GM13976 (cell line): ENCODE results near the gene CES2.

Experiments used
- DNase-seq: peaks from one replicate; pipeline ENCODE4 v3.0.0; 2012; ENCODE audit warnings: low spot score
- in situ Hi-C: fragments of 300-500 bp; cut with MboI; formaldehyde crosslinking; loops from one replicate; pipeline ENCODE4 v1.12.0; 2022; ENCODE audit warnings: low sequenced_read_pairs, mixed read lengths, inconsistent platforms; ENCODE audit not compliant: unreplicated experiment
- TF ChIP-seq, protein P1 (sequence below): IDR thresholded peaks from 2 replicates; pipeline ENCODE4 v1.5.1; 2012; ENCODE audit warnings: borderline replicate concordance, mild to moderate bottlenecking; ENCODE audit not compliant: insufficient read depth; ENCODE audit errors: extremely low read depth, missing control alignments, control extremely low read depth

The CES2 gene

GRCh38 chr16:66959704-66960161 is 24.4 kb downstream of the CES2 start:
- in situ Hi-C loops: loop anchor here (25.0 kb wide), 2 partner anchors 203 to 453 kb away; partner anchors contain the start of genes B3GNT9, FBXL8, HSF4 and NOL3
- TF ChIP-seq, protein P1, sequence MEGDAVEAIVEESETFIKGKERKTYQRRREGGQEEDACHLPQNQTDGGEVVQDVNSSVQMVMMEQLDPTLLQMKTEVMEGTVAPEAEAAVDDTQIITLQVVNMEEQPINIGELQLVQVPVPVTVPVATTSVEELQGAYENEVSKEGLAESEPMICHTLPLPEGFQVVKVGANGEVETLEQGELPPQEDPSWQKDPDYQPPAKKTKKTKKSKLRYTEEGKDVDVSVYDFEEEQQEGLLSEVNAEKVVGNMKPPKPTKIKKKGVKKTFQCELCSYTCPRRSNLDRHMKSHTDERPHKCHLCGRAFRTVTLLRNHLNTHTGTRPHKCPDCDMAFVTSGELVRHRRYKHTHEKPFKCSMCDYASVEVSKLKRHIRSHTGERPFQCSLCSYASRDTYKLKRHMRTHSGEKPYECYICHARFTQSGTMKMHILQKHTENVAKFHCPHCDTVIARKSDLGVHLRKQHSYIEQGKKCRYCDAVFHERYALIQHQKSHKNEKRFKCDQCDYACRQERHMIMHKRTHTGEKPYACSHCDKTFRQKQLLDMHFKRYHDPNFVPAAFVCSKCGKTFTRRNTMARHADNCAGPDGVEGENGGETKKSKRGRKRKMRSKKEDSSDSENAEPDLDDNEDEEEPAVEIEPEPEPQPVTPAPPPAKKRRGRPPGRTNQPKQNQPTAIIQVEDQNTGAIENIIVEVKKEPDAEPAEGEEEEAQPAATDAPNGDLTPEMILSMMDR: no peak
- DNase-seq: no peak

GRCh38 chr16:66960270-66960669 is 25.0 kb downstream of the CES2 start:
- DNase-seq: no peak
- TF ChIP-seq, protein P1: no peak
- in situ Hi-C loops: loop anchor here (25.0 kb wide), 2 partner anchors 202 to 452 kb away; partner anchors contain the start of genes B3GNT9, FBXL8, HSF4 and NOL3

DNA sequence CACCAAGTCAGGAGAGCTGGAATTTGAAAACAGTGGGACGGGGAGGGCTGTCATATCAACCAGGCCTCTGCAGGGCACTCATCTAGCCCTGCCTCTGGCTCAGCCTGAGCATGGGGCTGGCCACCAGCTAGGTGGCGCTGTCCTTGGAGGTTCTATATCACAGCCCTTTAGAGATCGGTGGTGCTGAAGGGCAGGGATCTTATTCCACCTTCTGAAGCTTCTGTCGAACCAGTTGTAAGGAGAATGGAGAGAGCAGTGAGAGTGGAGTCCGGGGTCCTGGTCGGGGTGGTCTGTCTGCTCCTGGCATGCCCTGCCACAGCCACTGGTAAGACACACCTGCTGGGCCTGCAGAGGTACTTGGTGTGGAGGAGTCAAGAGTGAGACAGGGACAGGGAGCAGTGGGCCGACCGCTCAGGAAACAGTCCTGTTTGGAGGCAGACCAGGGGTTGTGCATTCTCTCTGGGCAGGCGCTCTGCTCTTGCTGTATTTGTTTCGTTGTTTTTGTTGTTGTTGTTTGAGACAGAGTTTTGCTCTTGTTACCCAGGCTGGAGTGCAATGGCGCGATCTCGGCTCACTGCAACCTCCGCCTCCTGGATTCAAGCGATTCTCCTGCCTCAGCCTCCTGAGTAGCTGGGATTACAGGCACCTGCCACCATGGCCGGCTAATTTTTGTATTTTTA is 25.9 kb downstream of the CES2 start, which contains the start of gene CES3:
CES3 (plus strand) TSS at position 202 of the 680 bp plus-strand sequence; CDS start at position 244, 42 bp downstream.
- TF ChIP-seq, protein P1: peak; percentile 74
- in situ Hi-C loops: loop anchor here (25.0 kb wide), 2 partner anchors 201 to 451 kb away; partner anchors contain the start of genes B3GNT9, FBXL8, HSF4 and NOL3

DNA sequence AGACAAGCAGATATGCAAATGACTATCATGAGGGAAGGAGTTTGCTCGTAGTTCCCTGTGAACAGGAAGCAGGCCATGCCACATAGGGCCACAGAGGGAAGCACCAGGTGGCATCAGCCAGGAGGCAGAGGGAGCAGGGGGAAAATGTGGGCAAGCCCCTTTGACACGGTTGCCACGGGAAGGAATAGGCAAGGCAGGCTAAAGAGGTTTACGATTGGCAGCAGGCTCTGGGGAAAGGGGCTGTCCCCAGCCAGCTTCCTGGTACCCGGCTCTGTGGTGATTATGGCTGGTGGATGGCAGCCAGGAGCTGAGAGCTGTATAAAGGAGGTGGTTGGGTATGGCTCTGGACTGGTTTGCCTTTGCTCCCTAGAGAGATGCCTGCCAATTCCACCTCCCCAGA is 26.6 kb downstream of the CES2 start:
- DNase-seq: peak; percentile 19
- in situ Hi-C loops: loop anchor here (25.0 kb wide), 2 partner anchors 200 to 450 kb away; partner anchors contain the start of genes B3GNT9, FBXL8, HSF4 and NOL3
- TF ChIP-seq, protein P1: no peak

More for the DNA sequence above, 25.9 kb downstream of the CES2 start, which contains the start of gene CES3:
- peak; percentile 77 for DNase-seq

- in situ Hi-C loops: loop anchor here (25.0 kb wide), 2 partner anchors 198 to 448 kb away; partner anchors contain the start of genes B3GNT9, FBXL8, HSF4 and NOL3
- DNase-seq: peak; percentile 17
- TF ChIP-seq, protein P1: no peak
These were observed 28.7 kb downstream of the CES2 start for GRCh38 chr16:66964049-66964448.

GRCh38 chr16:66968847-66969246 is 33.5 kb downstream of the CES2 start:
- in situ Hi-C loops: loop anchor here (25.0 kb wide), 2 partner anchors 193 to 443 kb away; partner anchors contain the start of genes B3GNT9, FBXL8, HSF4 and NOL3
- DNase-seq: no peak
- TF ChIP-seq, protein P1: no peak
